Measurements from ENCODE around the gene RNMT. TPM values are rescaled to one million over a fixed set of nuclear protein-coding genes. Genes with fewer than 3 reads are reported as not detected.

Gene RNMT
- total RNA-seq, 1 experiment from 2014 or later: 66.3 TPM

DNA sequence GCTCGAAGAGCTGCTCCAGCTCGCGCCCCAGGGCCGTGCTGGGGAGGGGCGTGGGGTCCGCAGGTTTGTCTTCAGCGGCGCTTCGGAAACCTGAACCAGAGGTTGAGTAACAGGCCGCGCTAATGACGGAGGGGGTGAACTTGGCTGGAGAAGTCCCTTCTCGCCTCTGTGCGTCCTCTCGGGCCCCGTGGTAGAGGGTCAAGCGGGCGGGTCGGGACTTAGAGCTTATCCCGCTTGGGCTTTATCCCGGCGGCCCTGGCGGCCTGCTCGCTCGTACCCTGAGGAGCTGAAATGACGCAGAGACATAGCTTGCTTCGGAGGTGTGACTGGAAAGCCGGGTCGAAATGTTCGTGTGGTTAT, 479 bp downstream of the RNMT start:
- peak overlapping the region; percentile 88 to 99 (median 92); a peak in 4 of 7 replicates for H3K27ac Mint-ChIP-seq
- peaks cover 16 to 21% of the 10 kb centered on the region in 2 experiments for H3K4me1 Mint-ChIP-seq
- peak; percentile 51 for DNase-seq

More for the DNA sequence above, 479 bp downstream of the RNMT start:
- no peak overlapping the region for H2BK5ac ChIP-seq (ENCODE audit: insufficient read length, low read length)
- peak overlapping the region; percentile 28 for H3K18ac ChIP-seq (ENCODE audit: insufficient read length, low read depth, low read length)
- no peak overlapping the region for H3T11ph ChIP-seq (ENCODE audit: low read length)
- H2AFZ ChIP-seq (ENCODE audit: low read length): no peak overlapping the region
- Mint-ChIP-seq H3K9me3 (no peaks in the 10 kb centered on the region), H3K36me3 (ENCODE audit: insufficient read depth in 1 of 3, low read depth in 3 of 3) (peaks cover 5 to 10% (median 8%) of the 10 kb centered on the region in 3 experiments), H3K4me3 (peak overlapping the region; percentile 96 to 97), H3K27me3 (ENCODE audit: low read depth) (no peaks in the 10 kb centered on the region)
- H3K27ac ChIP-seq (ENCODE audit: insufficient read length, low read depth, low read length): no peak overlapping the region
- no peak overlapping the region for H4K91ac ChIP-seq (ENCODE audit: insufficient read length, low read depth, low read length)
- H3K79me2 ChIP-seq (ENCODE audit: insufficient read depth, low read length): peaks cover 31% of the 10 kb centered on the region; the same call in 1 of the 2 replicates
- no peak overlapping the region for H2BK120ac ChIP-seq (ENCODE audit: low read depth, low read length, poor library complexity, severe bottlenecking)
- H2BK15ac ChIP-seq (ENCODE audit: low read depth, low read length): no peak overlapping the region
- H3K23me2 ChIP-seq (ENCODE audit: insufficient read length, low read depth, low read length, poor library complexity, severe bottlenecking): peaks cover 6% of the 10 kb centered on the region
- H4K20me1 ChIP-seq (ENCODE audit: control insufficient read depth, insufficient read depth, insufficient read length): no peaks in the 10 kb centered on the region
- no peak overlapping the region for H3K23ac ChIP-seq (ENCODE audit: insufficient read length, low read depth, low read length)
- no peak overlapping the region for H2AK5ac ChIP-seq (ENCODE audit: insufficient read length, low read length)
- H3K4me1 ChIP-seq (ENCODE audit: insufficient read depth, low read length): no peaks in the 10 kb centered on the region
- H3K4ac ChIP-seq (ENCODE audit: low read depth, low read length): no peak overlapping the region; the same call in 1 of the 2 replicates
- H3K14ac ChIP-seq (ENCODE audit: insufficient read depth, low read length): peak overlapping the region; percentile 88
- peaks cover 3% of the 10 kb centered on the region for H3K79me1 ChIP-seq (ENCODE audit: insufficient read depth, low read depth, low read length, poor library complexity, severe bottlenecking)
- no peak overlapping the region for H2BK12ac ChIP-seq (ENCODE audit: insufficient read length, low read depth, low read length)
- no peaks in the 10 kb centered on the region for H3K27me3 ChIP-seq (ENCODE audit: insufficient read depth, low read length)
- peak overlapping the region; percentile 80 for H3K9ac ChIP-seq (ENCODE audit: extremely low read depth, insufficient read length, low read length)
- H3K56ac ChIP-seq (ENCODE audit: insufficient read length, low read depth, low read length): no peak overlapping the region
- no peak overlapping the region for H2BK20ac ChIP-seq (ENCODE audit: low read depth, low read length, poor library complexity, severe bottlenecking)
- H4K5ac ChIP-seq (ENCODE audit: insufficient read length, low read depth, low read length): peak overlapping the region; percentile 48
- TF ChIP-seq, protein P1, sequence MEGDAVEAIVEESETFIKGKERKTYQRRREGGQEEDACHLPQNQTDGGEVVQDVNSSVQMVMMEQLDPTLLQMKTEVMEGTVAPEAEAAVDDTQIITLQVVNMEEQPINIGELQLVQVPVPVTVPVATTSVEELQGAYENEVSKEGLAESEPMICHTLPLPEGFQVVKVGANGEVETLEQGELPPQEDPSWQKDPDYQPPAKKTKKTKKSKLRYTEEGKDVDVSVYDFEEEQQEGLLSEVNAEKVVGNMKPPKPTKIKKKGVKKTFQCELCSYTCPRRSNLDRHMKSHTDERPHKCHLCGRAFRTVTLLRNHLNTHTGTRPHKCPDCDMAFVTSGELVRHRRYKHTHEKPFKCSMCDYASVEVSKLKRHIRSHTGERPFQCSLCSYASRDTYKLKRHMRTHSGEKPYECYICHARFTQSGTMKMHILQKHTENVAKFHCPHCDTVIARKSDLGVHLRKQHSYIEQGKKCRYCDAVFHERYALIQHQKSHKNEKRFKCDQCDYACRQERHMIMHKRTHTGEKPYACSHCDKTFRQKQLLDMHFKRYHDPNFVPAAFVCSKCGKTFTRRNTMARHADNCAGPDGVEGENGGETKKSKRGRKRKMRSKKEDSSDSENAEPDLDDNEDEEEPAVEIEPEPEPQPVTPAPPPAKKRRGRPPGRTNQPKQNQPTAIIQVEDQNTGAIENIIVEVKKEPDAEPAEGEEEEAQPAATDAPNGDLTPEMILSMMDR (conservative IDR thresholded peaks at IDR 0.05): no peak
- no CpG with 5 or more reads among the region's 30 CpGs for WGBS (ENCODE audit: extremely low coverage, insufficient read length, low lambda C conversion rate)
- no peaks in the 10 kb centered on the region for H3K9me3 ChIP-seq (ENCODE audit: control insufficient read depth, low read depth, low read length)
- peak overlapping the region; percentile 61 for H3K4me2 ChIP-seq (ENCODE audit: insufficient read depth, insufficient read length, low read length)
- H4K8ac ChIP-seq (replicated peaks; ENCODE audit: insufficient read length, low read depth, low read length): no peak overlapping the region
